ENCODE results near the gene FBXL14.

- no peak for TF ChIP-seq CTCF (IDR thresholded peaks at IDR 0.05; ENCODE audit: low read depth, low read length)
- no peak for TF ChIP-seq POLR2A (IDR thresholded peaks at IDR 0.05; ENCODE audit: extremely low read depth, insufficient read length)
- TF ChIP-seq MAX (IDR thresholded peaks at IDR 0.05; ENCODE audit: low read depth, low read length), result no peak
These were observed 713 bp upstream of the FBXL14 start for GRCh38 chr12:1595026-1595561.
